MCF 10A (cell line): ENCODE data around the gene RAB33B. TPM values are rescaled to one million over a fixed set of nuclear protein-coding genes. Genes with fewer than 3 reads are reported as not detected.
"Not testable (repeated sequence)": the region's sequence is repeated elsewhere in the genome, so short reads cannot be mapped to it uniquely, and the experiment has no call there.

Experiments
- BruUV-seq: library from RNA; stranded (reverse); fragments of 400-500 nt; replicated peaks from 2 replicates; lab custom pipeline; 2021; lab: Mats Ljungman, UMichigan
- CTCF ChIA-PET: fragments of 300-600 bp; sonication (Branson Sonifier 250); formaldehyde crosslinking; extraction: SDS; loops from one replicate; lab custom pipeline; 2021; ENCODE audit warnings: antibody characterized with exemption, inconsistent platforms; lab: Yijun Ruan, JAX
- POLR2A ChIA-PET: fragments of 300-600, 350-650 bp; sonication (Branson Sonifier 250); formaldehyde crosslinking; extraction: SDS; loops from one replicate; lab custom pipeline; 2020; ENCODE audit warnings: antibody characterized with exemption, inconsistent platforms; lab: Yijun Ruan, JAX
- DNase-seq: peaks from one replicate; pipeline ENCODE4 v3.0.0-alpha.2; 2018; ENCODE audit not compliant: unreplicated experiment
- H3K27ac Mint-ChIP-seq: one replicate; pipeline ENCODE4 v1.8.0; 2022; ENCODE audit warnings: mild to moderate bottlenecking, low read depth, mixed read lengths; ENCODE audit not compliant: unreplicated experiment
- H3K27me3 Mint-ChIP-seq: one replicate; pipeline ENCODE4 v1.8.0; 2022; ENCODE audit warnings: mixed read lengths; ENCODE audit not compliant: insufficient read depth, unreplicated experiment
- H3K36me3 Mint-ChIP-seq: one replicate; pipeline ENCODE4 v1.8.0; 2022; ENCODE audit warnings: mild to moderate bottlenecking, moderate library complexity, mixed read lengths; ENCODE audit not compliant: insufficient read depth, unreplicated experiment
- H3K4me1 Mint-ChIP-seq: one replicate; pipeline ENCODE4 v1.8.0; 2022; ENCODE audit warnings: mixed read lengths; ENCODE audit not compliant: insufficient read depth, unreplicated experiment
- H3K4me3 Mint-ChIP-seq: one replicate; pipeline ENCODE4 v1.8.0; 2022; ENCODE audit warnings: mild to moderate bottlenecking, moderate library complexity, mixed read lengths; ENCODE audit not compliant: unreplicated experiment
- H3K9me3 Mint-ChIP-seq: one replicate; pipeline ENCODE4 v1.8.0; 2022; ENCODE audit warnings: mixed read lengths; ENCODE audit not compliant: unreplicated experiment
- intact Hi-C: fragments of 100-400 bp; cut with micrococcal nuclease; formaldehyde crosslinking; loops from 2 replicates; pipeline ENCODE4 v1.14.1; 2022
- total RNA-seq: library from RNA; stranded (reverse); gene quantifications from 2 replicates; pipeline ENCODE4 v1.2.3, GENCODE V29; 2022
- TF ChIP-seq, protein P1 (sequence below): fragments of 200-600 bp; IDR thresholded peaks from one replicate; pipeline ENCODE4 v1.8.0; 2022; ENCODE audit warnings: antibody characterized with exemption, mild to moderate bottlenecking; ENCODE audit not compliant: unreplicated experiment

RAB33B gene
- total RNA-seq, 1 experiment from 2014 or later: 6.3 TPM

DNA sequence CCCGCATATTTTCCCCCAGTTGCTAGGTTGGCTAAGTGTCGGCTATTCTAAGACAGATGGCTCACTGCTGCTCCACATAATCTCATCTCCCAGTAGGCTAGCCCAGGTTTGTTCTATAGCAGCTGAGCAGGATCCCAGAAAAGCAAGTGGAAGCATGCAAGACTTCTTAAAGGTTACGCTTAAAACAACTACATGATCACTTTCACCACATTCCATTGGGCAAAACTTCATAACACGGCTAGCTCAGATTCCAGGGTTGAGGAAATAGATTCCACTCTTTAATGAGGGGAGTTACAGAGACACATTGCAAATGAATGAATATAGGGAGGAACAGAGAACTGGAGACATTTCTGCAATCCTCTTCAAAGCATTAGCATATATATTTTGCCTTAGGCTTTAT lies 12.9 kb upstream of the RAB33B start:
- intact Hi-C loops: no loop called here
- TF ChIP-seq, protein P1, sequence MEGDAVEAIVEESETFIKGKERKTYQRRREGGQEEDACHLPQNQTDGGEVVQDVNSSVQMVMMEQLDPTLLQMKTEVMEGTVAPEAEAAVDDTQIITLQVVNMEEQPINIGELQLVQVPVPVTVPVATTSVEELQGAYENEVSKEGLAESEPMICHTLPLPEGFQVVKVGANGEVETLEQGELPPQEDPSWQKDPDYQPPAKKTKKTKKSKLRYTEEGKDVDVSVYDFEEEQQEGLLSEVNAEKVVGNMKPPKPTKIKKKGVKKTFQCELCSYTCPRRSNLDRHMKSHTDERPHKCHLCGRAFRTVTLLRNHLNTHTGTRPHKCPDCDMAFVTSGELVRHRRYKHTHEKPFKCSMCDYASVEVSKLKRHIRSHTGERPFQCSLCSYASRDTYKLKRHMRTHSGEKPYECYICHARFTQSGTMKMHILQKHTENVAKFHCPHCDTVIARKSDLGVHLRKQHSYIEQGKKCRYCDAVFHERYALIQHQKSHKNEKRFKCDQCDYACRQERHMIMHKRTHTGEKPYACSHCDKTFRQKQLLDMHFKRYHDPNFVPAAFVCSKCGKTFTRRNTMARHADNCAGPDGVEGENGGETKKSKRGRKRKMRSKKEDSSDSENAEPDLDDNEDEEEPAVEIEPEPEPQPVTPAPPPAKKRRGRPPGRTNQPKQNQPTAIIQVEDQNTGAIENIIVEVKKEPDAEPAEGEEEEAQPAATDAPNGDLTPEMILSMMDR: no peak
- POLR2A ChIA-PET: interaction anchor here (1.5 kb wide), 1 partner anchor 9 kb away, joined by 5 read pairs; no protein-coding TSS in a partner anchor
- CTCF ChIA-PET: no interaction called here
- Mint-ChIP-seq H3K27ac (no peak overlapping the region), H3K36me3 (peaks cover 20% of the 10 kb centered on the region), H3K27me3 (no peaks in the 10 kb centered on the region), H3K4me1 (no peaks in the 10 kb centered on the region), H3K9me3 (peaks cover 7% of the 10 kb centered on the region), H3K4me3 (no peak overlapping the region)
- no peak for DNase-seq
- BruUV-seq: no TSS peak

GRCh38 chr4:139443661-139444060 lies 10.3 kb upstream of the RAB33B start:
- ChIA-PET CTCF (no interaction called here), POLR2A (interaction anchor here (0.7 kb wide), 2 partner anchors 8 to 11 kb away, joined by 3 read pairs; partner anchors contain the start of gene RAB33B)
- no peak overlapping the region for H3K27ac Mint-ChIP-seq
- no peaks in the 10 kb centered on the region for H3K27me3 Mint-ChIP-seq
- no peak overlapping the region for H3K4me3 Mint-ChIP-seq
- H3K36me3 Mint-ChIP-seq: peaks cover 14% of the 10 kb centered on the region
- TF ChIP-seq, protein P1: no peak
- DNase-seq: no peak
- H3K4me1 Mint-ChIP-seq: peaks cover 3% of the 10 kb centered on the region
- H3K9me3 Mint-ChIP-seq: peaks cover 7% of the 10 kb centered on the region
- BruUV-seq: no TSS peak
- intact Hi-C loops: no loop called here

DNA sequence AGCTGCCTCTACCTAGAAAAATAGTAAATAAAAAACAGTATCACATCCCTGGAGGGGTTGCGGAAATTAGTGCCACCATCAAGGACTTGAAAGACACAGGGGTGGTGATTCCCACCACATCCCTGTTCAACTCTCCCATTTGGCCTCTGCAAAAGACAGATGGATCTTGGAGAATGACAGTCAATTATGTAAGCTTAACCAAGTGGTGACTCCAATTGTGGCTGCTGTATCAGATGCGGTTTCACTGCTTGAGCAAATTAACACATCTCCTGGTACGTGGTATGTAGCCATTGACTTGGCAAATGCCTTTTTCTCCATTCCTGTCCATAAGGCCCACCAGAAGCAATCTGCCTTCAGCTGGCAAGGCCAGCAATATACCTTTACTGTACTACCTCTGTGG lies 9.0 kb upstream of the RAB33B start:
- peaks cover 20% of the 10 kb centered on the region for H3K36me3 Mint-ChIP-seq
- H3K4me3 Mint-ChIP-seq, H3K9me3 Mint-ChIP-seq, intact Hi-C loops, DNase-seq, H3K27me3 Mint-ChIP-seq, CTCF ChIA-PET, H3K27ac Mint-ChIP-seq, H3K4me1 Mint-ChIP-seq, BruUV-seq: not testable (repeated sequence)
- POLR2A ChIA-PET: interaction anchor here (0.9 to 1.2 kb wide), 2 partner anchors 8 to 286 kb away, joined by 3 read pairs; no protein-coding TSS in a partner anchor

DNA sequence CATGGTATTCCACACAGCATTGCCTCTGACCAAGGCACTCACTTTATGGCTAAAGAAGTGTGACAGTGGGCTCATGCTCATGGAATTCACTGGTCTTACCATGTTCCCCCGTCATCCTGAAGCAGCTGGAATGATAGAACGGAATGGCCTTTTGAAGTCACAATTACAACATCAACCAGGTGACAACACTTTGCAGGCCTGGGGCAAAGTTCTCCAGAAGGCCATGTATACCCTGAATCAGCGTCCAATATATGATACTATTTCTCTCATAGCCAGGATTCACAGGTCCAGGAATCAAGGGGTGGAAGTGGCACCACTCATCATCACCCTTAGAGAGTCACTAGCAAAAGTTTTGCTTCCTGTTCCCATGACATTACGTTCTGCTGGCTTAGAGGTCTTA lies 6.8 kb upstream of the RAB33B start:
- BruUV-seq, DNase-seq, H3K27me3 Mint-ChIP-seq, CTCF ChIA-PET, H3K27ac Mint-ChIP-seq, H3K4me3 Mint-ChIP-seq, intact Hi-C loops, H3K9me3 Mint-ChIP-seq, POLR2A ChIA-PET: not testable (repeated sequence)
- H3K4me1 Mint-ChIP-seq: peaks cover 10% of the 10 kb centered on the region
- H3K36me3 Mint-ChIP-seq: peaks cover 17% of the 10 kb centered on the region

DNA sequence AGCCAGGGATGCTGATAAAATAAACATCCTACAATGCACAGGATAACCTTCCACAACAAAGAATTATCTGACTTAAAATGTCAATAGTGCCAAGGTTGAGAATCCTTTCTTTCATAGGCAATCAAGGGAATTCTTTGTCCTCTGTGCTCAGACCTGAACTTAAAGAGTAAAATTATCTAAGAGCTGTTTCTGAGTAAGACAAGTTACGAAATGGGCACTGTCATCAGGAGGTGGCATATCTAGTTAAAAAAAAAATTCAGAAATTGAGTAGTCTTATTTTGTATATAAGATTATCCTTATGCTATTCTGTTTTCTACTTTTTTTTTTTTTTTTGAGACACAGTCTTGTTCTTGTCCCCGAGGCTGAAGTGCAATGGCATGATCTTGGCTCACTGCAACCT lies 3.3 kb upstream of the RAB33B start:
- no peak overlapping the region for H3K4me3 Mint-ChIP-seq
- no peak for DNase-seq
- BruUV-seq: no TSS peak
- H3K36me3 Mint-ChIP-seq: peaks cover 24% of the 10 kb centered on the region
- peaks cover 18% of the 10 kb centered on the region for H3K4me1 Mint-ChIP-seq
- intact Hi-C loops: loop anchor here (5.0 to 10.0 kb wide), 3 partner anchors 104 to 202 kb away; partner anchors contain the start of genes NAA15, NDUFC1 and SETD7
- H3K27ac Mint-ChIP-seq: no peak overlapping the region
- CTCF ChIA-PET: no interaction called here
- TF ChIP-seq, protein P1: no peak
- POLR2A ChIA-PET: interaction anchor here (1.1 to 7.7 kb wide), 3 partner anchors 13 to 128 kb away, joined by 3 to 70 read pairs (median 4); no protein-coding TSS in a partner anchor
- no peaks in the 10 kb centered on the region for H3K9me3 Mint-ChIP-seq
- no peaks in the 10 kb centered on the region for H3K27me3 Mint-ChIP-seq
